Hepatocyte (in vitro differentiated cells): Measurements from ENCODE around the gene PWWP2B.

Experiments used
- EZH2 ChIP-seq: fragments of 200-600 bp; sonication (generic); IDR thresholded peaks from 2 replicates; pipeline ENCODE4 v1.6.1; 2016; ENCODE audit warnings: antibody characterized with exemption, mild to moderate bottlenecking, borderline replicate concordance
- TF ChIP-seq, protein P1 (sequence below): fragments of 200-600 bp; sonication (generic); IDR thresholded peaks from 2 replicates; pipeline ENCODE4 v1.5.1; 2016; ENCODE audit warnings: antibody characterized with exemption, mild to moderate bottlenecking; ENCODE audit not compliant: poor library complexity

DNA sequence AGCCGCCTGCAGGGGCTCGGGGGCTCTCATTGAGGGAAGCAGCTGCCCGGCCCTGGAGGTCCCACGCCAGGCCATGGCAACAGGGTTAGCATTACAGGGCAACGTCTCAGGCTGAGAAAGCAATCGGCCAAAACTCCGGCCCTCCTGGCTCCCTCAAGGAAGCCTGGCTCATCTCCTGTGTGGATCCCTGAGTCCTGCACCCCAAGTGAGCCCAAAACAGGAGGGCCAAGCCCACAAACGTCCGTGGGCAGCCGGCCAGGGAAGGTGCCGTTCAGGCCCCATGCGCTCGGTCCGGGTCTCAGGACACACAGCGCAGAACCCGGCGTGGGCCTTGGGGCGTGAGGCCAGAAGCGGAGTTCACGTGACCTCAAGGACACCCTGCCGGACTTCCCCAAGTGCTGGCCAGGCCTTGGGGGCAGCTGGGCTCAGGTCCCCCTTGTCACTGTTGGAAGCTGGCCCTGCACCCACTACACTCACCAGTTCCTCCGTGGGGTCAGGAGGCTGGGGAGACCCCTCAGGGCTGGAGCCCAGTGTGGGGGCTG is 8.0 kb upstream of the PWWP2B start:
- TF ChIP-seq, protein P1, sequence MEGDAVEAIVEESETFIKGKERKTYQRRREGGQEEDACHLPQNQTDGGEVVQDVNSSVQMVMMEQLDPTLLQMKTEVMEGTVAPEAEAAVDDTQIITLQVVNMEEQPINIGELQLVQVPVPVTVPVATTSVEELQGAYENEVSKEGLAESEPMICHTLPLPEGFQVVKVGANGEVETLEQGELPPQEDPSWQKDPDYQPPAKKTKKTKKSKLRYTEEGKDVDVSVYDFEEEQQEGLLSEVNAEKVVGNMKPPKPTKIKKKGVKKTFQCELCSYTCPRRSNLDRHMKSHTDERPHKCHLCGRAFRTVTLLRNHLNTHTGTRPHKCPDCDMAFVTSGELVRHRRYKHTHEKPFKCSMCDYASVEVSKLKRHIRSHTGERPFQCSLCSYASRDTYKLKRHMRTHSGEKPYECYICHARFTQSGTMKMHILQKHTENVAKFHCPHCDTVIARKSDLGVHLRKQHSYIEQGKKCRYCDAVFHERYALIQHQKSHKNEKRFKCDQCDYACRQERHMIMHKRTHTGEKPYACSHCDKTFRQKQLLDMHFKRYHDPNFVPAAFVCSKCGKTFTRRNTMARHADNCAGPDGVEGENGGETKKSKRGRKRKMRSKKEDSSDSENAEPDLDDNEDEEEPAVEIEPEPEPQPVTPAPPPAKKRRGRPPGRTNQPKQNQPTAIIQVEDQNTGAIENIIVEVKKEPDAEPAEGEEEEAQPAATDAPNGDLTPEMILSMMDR, result no peak
- TF ChIP-seq EZH2, result no peak
